Gastrocnemius medialis (tissue), 4 donors: ENCODE data around the gene ME3. TPM values are rescaled to one million over a fixed set of nuclear protein-coding genes. Genes with fewer than 3 reads are reported as not detected.
"Not testable (repeated sequence)": the region's sequence is repeated elsewhere in the genome, so short reads cannot be mapped to it uniquely, and the experiment has no call there.

ENCODE experiments used
- ATAC-seq, 2 donors: fragments of 150-250 bp; one replicate each; pipeline ENCODE4 v1.9.1; 2016
- DNase-seq, 2 donors: peaks; one replicate each; pipeline ENCODE4 v3.0.0-alpha.2; 2019
- H3K27ac ChIP-seq, 4 donors: fragments of 200-600 bp; sonication (generic); 1 replicate in 1 of 4; 2 replicates in 3 of 4; pipeline ENCODE4 v1.5.1; 2016 to 2018; ENCODE audit warnings: mild to moderate bottlenecking in 2 of 4, moderate library complexity in 1 of 4
- H3K27me3 ChIP-seq, 3 donors: fragments of 200-600 bp; sonication (generic) in 2 of 3; 1 replicate in 1 of 3; 2 replicates in 2 of 3; pipeline versions ENCODE4 v1.5.1 to v1.6.0; 2016 to 2019; ENCODE audit warnings: mild to moderate bottlenecking in 1 of 3, moderate library complexity in 1 of 3
- H3K36me3 ChIP-seq, 2 donors: fragments of 200-600 bp; sonication (generic) in 1 of 2; one replicate each; pipeline ENCODE4 v1.5.1; 2017 to 2018
- H3K4me1 ChIP-seq, 2 donors: fragments of 200-600 bp; sonication (generic) in 1 of 2; one replicate each; pipeline ENCODE4 v1.5.1; 2016 to 2017; ENCODE audit warnings: mild to moderate bottlenecking in 2 of 2
- H3K4me3 ChIP-seq, 4 donors: fragments of 200-600 bp; sonication (generic) in 3 of 4; 1 replicate in 1 of 4; 2 replicates in 3 of 4; pipeline ENCODE4 v1.5.1; 2016 to 2019; ENCODE audit warnings: mild to moderate bottlenecking in 2 of 4
- H3K9me3 ChIP-seq, 3 donors: fragments of 200-600 bp; sonication (generic) in 2 of 3; 1 replicate in 1 of 3; 2 replicates in 2 of 3; pipeline ENCODE4 v1.5.1; 2016 to 2019
- POLR2A ChIP-seq, 2 donors: fragments of 450-650 bp; IDR thresholded peaks; one replicate each; pipeline ENCODE4 v1.6.1; 2017; ENCODE audit warnings: antibody characterized with exemption in 2 of 2, mild to moderate bottlenecking in 2 of 2, moderate library complexity in 2 of 2
- in situ Hi-C, 4 donors: fragments of 200-750 bp; cut with MboI; loops; one replicate each; pipeline versions ENCODE4 v1.15.0 to v1.8.0; 2017; ENCODE audit warnings: low sequenced_read_pairs in 4 of 4
- intact Hi-C: fragments of 100-400 bp; cut with DNase I; formaldehyde crosslinking; loops from one replicate; pipeline ENCODE4 v1.15.1; 2023; ENCODE audit warnings: low total_unique reads
- total RNA-seq, 4 donors: library from RNA; depleted of rRNA; stranded (reverse); fragments of >200 nt; gene quantifications; one replicate each; pipeline versions ENCODE4 v1.1.0 to v1.2.3, GENCODE V29; 2016
- TF ChIP-seq, protein P1 (sequence below), 5 experiments: fragments of 450-650 bp in 3 of 5; fragments of 200-600 bp in 2 of 5; sonication (generic) in 2 of 5; IDR thresholded peaks in 4 of 5; conservative IDR thresholded peaks in 1 of 5; 1 replicate in 4 of 5; 2 replicates in 1 of 5; pipeline ENCODE4 v1.5.1; 2016 to 2019; ENCODE audit warnings: antibody characterized with exemption in 5 of 5, mild to moderate bottlenecking in 3 of 5, moderate library complexity in 3 of 5

The ME3 gene
- total RNA-seq, 4 donors from 2014 or later: 4.2 to 17.0 (median 15.7) TPM

- no peak for DNase-seq
- Histone ChIP-seq H3K36me3 (peaks cover 0 to 28% of the 10 kb centered on the region in 2 donors), H3K9me3 (no peaks in the 10 kb centered on the region), H3K4me1 (no peaks in the 10 kb centered on the region), H3K27me3 (no peaks in the 10 kb centered on the region), H3K4me3 (no peak overlapping the region), H3K27ac (no peak overlapping the region)
- TF ChIP-seq POLR2A (IDR thresholded peaks at IDR 0.05): no peak
- TF ChIP-seq, protein P1, sequence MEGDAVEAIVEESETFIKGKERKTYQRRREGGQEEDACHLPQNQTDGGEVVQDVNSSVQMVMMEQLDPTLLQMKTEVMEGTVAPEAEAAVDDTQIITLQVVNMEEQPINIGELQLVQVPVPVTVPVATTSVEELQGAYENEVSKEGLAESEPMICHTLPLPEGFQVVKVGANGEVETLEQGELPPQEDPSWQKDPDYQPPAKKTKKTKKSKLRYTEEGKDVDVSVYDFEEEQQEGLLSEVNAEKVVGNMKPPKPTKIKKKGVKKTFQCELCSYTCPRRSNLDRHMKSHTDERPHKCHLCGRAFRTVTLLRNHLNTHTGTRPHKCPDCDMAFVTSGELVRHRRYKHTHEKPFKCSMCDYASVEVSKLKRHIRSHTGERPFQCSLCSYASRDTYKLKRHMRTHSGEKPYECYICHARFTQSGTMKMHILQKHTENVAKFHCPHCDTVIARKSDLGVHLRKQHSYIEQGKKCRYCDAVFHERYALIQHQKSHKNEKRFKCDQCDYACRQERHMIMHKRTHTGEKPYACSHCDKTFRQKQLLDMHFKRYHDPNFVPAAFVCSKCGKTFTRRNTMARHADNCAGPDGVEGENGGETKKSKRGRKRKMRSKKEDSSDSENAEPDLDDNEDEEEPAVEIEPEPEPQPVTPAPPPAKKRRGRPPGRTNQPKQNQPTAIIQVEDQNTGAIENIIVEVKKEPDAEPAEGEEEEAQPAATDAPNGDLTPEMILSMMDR (IDR thresholded peaks at IDR 0.05 in 4 of 5, conservative IDR thresholded peaks at IDR 0.05 in 1 of 5): no peak
- in situ Hi-C loops: no loop called here
- intact Hi-C loops: no loop called here
- ATAC-seq: no peak
Measured at GRCh38 chr11:86442420-86442819, 230.0 kb downstream of the ME3 start.

DNA sequence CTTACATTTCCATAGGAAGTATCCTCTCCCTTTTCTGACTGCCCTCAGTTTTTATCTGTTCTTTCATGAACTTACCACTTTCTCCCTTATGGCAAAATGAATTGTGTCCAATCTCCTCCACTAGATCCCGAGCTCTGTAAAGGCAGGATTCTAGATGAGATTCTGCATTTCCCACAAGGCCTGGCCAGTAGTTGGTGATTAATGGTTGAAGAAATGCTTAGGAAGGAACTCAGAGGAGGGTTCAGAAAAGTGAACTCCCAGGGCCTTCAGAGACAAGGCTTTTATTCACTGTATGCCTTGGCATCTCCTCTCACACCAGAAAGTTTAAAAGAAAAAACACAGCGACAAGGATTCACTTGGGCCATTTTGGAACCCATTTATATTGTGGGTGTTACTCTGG lies 231.6 kb downstream of the ME3 start:
- in situ Hi-C loops: no loop called here
- no peak for ATAC-seq
- H3K27ac ChIP-seq: peak overlapping the region in 2 of 4 donors; percentile 44 to 51
- H3K4me3 ChIP-seq: no peak overlapping the region
- H3K27me3 ChIP-seq: no peaks in the 10 kb centered on the region
- TF ChIP-seq, protein P1 (IDR thresholded peaks at IDR 0.05 in 4 of 5, conservative IDR thresholded peaks at IDR 0.05 in 1 of 5): no peak
- no peak for TF ChIP-seq POLR2A (IDR thresholded peaks at IDR 0.05)
- intact Hi-C loops: no loop called here
- H3K9me3 ChIP-seq: no peaks in the 10 kb centered on the region
- H3K36me3 ChIP-seq: peaks cover 0 to 28% of the 10 kb centered on the region in 2 donors
- DNase-seq: no peak
- H3K4me1 ChIP-seq: no peaks in the 10 kb centered on the region

DNA sequence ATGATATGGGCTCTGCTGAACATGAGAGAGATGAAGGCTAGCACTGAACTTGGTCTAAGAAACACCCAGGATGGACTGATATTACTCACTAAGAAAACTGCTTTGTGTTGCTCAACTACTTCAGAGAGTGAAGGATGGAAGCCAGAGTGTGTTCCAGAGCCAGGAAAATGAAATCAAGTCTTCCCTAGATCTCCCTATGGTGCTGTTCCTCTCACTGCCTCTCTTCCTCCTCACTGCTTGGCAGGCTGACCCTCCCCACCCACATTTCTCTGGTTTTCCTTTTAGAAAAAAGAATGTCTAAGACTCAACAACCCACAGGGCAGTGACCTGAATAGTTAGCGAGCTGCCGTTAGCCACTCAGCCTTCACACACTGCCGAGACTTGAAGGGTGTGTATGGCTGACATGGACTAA lies 232.1 kb downstream of the ME3 start:
- peak; percentile 24 to 62 for DNase-seq
- Histone ChIP-seq H3K4me3 (no peak overlapping the region), H3K27ac (peak overlapping the region in 2 of 4 donors; percentile 44 to 51), H3K4me1 (no peaks in the 10 kb centered on the region), H3K36me3 (peaks cover 0 to 27% of the 10 kb centered on the region in 2 donors), H3K9me3 (no peaks in the 10 kb centered on the region), H3K27me3 (no peaks in the 10 kb centered on the region)
- peak; percentile 81 to 84 for ATAC-seq
- in situ Hi-C loops: no loop called here
- TF ChIP-seq POLR2A (IDR thresholded peaks at IDR 0.05): no peak
- TF ChIP-seq, protein P1 (IDR thresholded peaks at IDR 0.05 in 4 of 5, conservative IDR thresholded peaks at IDR 0.05 in 1 of 5): no peak
- intact Hi-C loops: no loop called here

DNA sequence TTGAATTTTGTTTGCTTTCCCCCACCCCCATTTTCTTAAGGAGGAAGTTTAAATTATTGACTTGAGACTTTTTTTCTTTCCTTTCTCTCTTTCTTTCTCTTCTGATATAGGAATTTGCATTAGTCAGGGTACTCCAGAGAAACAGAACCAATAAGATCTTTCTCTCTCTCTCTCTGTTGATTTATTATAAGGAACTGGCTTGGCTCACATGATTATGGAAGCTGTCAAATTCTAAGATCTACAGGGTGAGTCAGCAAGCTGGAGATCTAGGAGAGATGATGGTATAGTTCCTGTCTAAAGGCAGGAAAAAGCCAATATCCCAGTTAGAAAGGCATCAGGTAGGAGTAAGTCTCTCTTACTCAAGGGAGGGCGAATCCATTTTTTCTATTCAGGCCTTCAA lies 233.7 kb downstream of the ME3 start:
- intact Hi-C loops: no loop called here
- in situ Hi-C loops: no loop called here
- no peak for TF ChIP-seq POLR2A (IDR thresholded peaks at IDR 0.05)
- TF ChIP-seq, protein P1 (IDR thresholded peaks at IDR 0.05 in 4 of 5, conservative IDR thresholded peaks at IDR 0.05 in 1 of 5): no peak
- Histone ChIP-seq H3K9me3 (no peaks in the 10 kb centered on the region), H3K36me3 (peaks cover 0 to 17% of the 10 kb centered on the region in 2 donors), H3K4me1 (no peaks in the 10 kb centered on the region), H3K27ac (no peak overlapping the region), H3K27me3 (no peaks in the 10 kb centered on the region), H3K4me3 (no peak overlapping the region)
- no peak for ATAC-seq
- no peak for DNase-seq

- Histone ChIP-seq H3K9me3 (no peaks in the 10 kb centered on the region), H3K4me1 (no peaks in the 10 kb centered on the region), H3K27ac (no peak overlapping the region), H3K27me3 (no peaks in the 10 kb centered on the region), H3K36me3 (peaks cover 0 to 13% of the 10 kb centered on the region in 2 donors), H3K4me3 (no peak overlapping the region)
- TF ChIP-seq POLR2A (IDR thresholded peaks at IDR 0.05): no peak
- TF ChIP-seq, protein P1 (IDR thresholded peaks at IDR 0.05 in 4 of 5, conservative IDR thresholded peaks at IDR 0.05 in 1 of 5): no peak
- no peak for ATAC-seq
- intact Hi-C loops (no loop called here), in situ Hi-C loops (no loop called here)
- no peak for DNase-seq
Measured at GRCh38 chr11:86435711-86436110, 236.7 kb downstream of the ME3 start.

DNA sequence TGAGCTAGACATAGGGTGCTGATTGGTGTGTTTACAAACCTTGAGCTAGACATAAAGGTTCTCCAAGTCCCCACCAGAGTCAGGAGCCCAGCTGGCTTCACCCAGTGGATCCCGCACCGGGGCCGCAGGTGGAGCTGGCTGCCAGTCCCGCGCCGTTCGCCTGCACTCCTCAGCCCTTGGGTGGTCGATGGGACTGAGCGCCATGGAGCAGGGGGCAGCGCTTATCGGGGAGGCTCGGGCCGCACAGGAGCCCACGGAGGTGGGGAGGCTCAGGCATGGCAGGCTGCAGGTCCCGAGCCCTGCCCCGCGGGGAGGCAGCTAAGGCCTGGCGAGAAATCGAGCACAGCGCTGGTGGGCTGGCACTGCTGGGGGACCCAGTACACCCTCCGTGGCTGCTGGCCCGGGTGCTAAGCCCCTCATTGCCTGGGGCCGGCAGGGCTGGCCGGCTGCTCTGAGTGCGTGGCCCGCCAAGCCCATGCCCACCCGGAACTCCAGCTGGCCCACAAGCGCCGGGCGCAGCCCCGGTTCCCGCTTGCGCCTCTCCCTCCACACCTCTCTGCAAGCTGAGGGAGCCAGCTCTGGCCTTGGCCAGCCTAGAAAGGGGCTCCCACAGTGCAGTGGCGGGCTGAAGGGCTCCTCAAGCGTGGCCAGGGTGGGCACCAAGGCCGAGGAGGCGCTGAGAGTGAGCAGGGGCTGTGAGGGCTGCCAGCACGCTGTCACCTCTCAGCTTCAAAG lies 238.9 kb downstream of the ME3 start:
- H3K27ac ChIP-seq, DNase-seq, H3K9me3 ChIP-seq, H3K36me3 ChIP-seq, H3K4me1 ChIP-seq, in situ Hi-C loops, ATAC-seq, intact Hi-C loops, H3K27me3 ChIP-seq, H3K4me3 ChIP-seq: not testable (repeated sequence)
